ENCODE measurements around the gene PTH1R. TPM values are rescaled to one million over a fixed set of nuclear protein-coding genes. Genes with fewer than 3 reads are reported as not detected.

Gene PTH1R
- total and polyA plus RNA-seq, 10 of the 15 experiments (the other 5 are each of a cell fraction or from before 2014, with no cell fraction given), result not detected

- DNase-seq (ENCODE audit: low read depth, low spot score), result no peak
- ChIA-PET RAD21 (ENCODE audit: unreplicated experiment) (no interaction called here), POLR2A (interaction anchor here (1.0 kb wide), 1 partner anchor 8 kb away, joined by 3 read pairs; no protein-coding TSS in a partner anchor), CTCF (interaction anchor here (1.0 to 1.8 kb wide), 5 partner anchors 18 to 158 kb away, joined by 3 to 5 read pairs (median 4); no protein-coding TSS in a partner anchor), SMC1A (ENCODE audit: uncharacterized antibody, unreplicated experiment) (interaction anchor here (0.6 kb wide), 1 partner anchor 153 kb away, joined by 3 read pairs; no protein-coding TSS in a partner anchor)
- no peak for FAIRE-seq
- no peaks in the 10 kb centered on the region for H3K36me3 ChIP-seq (ENCODE audit: control insufficient read depth in 2 of 2, insufficient read depth in 2 of 2, low read length in 1 of 2)
- H3K9me3 ChIP-seq (replicated peaks; ENCODE audit: control insufficient read depth, insufficient read depth, low read length), result no peaks in the 10 kb centered on the region
- WGBS (ENCODE audit: insufficient coverage, insufficient replicate concordance, low lambda C conversion rate, missing lambda C conversion rate), result 22% methylated on average over 7 of the region's 7 CpGs
- in situ Hi-C loops (cut with MboI) (no loop called here), intact Hi-C loops (cut with micrococcal nuclease; ENCODE audit: unreplicated experiment) (no loop called here)
- no peaks in the 10 kb centered on the region for H3K79me2 ChIP-seq (ENCODE audit: control insufficient read depth, insufficient read depth, low read length)
- no peak within 1 kb of the TSS for H3K4me3 ChIP-seq
- no TSS peak for BruUV-seq (replicated peaks)
- TF ChIP-seq JUNB (IDR thresholded peaks at IDR 0.05) (no peak), IRF5 (IDR thresholded peaks at IDR 0.05; ENCODE audit: borderline replicate concordance) (no peak), EZH2 (IDR thresholded peaks at IDR 0.05; ENCODE audit: borderline replicate concordance, control insufficient read depth, low read depth, low read length) (no peak), SPI1 (IDR thresholded peaks at IDR 0.05; ENCODE audit: borderline replicate concordance, insufficient read depth, low read depth, low read length) (no peak), ATF7 (IDR thresholded peaks at IDR 0.05; ENCODE audit: low read depth) (no peak), REST (IDR thresholded peaks at IDR 0.05; ENCODE audit: low read depth, low read length) (no peak), PAX8 (IDR thresholded peaks at IDR 0.05) (no peak), TBL1XR1 (IDR thresholded peaks at IDR 0.05; ENCODE audit: low read depth, low read length) (no peak), RAD21 (IDR thresholded peaks at IDR 0.05; ENCODE audit: insufficient read depth, low read depth, low read length) (no peak), BCLAF1 (IDR thresholded peaks at IDR 0.05) (no peak), ATF3 (IDR thresholded peaks at IDR 0.05; ENCODE audit: borderline replicate concordance, extremely low read depth, low read depth, low read length) (no peak), CREM (IDR thresholded peaks at IDR 0.05; ENCODE audit: low read depth) (no peak), KLF5 (IDR thresholded peaks at IDR 0.05; ENCODE audit: partially characterized antibody) (no peak), BHLHE40 (IDR thresholded peaks at IDR 0.05; ENCODE audit: borderline replicate concordance in 1 of 2, low read depth in 2 of 2, low read length in 1 of 2) (no peak)
- H3K4me1 ChIP-seq (ENCODE audit: control insufficient read depth, insufficient read depth, low read length), result no peaks in the 10 kb centered on the region
- no peak within 1 kb of the TSS for H3K27ac ChIP-seq (ENCODE audit: control insufficient read depth, insufficient read depth)
- H3K27me3 ChIP-seq (replicated peaks in 1 of 2; ENCODE audit: control insufficient read depth in 2 of 2, insufficient read depth in 2 of 2, low read length in 1 of 2), result no peaks in the 10 kb centered on the region
- ATAC-seq, result no peak
- H3K9ac ChIP-seq (ENCODE audit: control insufficient read depth, insufficient read depth, low read length), result no peak within 1 kb of the TSS
- no peak within 1 kb of the TSS for H3K4me2 ChIP-seq (ENCODE audit: control insufficient read depth, insufficient read depth)
- no peaks in the 10 kb centered on the region for H4K20me1 ChIP-seq (ENCODE audit: control insufficient read depth, insufficient read depth)
- H2AFZ ChIP-seq (ENCODE audit: control insufficient read depth, low read depth, low read length), result no peak within 1 kb of the TSS
Measured at GRCh38 chr3:46863261-46863782, 14.2 kb upstream of the PTH1R start, which contains the start of gene MYL3. TSS of gene MYL3 (minus strand) at chr3:46863444. CDS start at chr3:46863390, 54 bp downstream.

All from GM12878 (cell line).